ENCODE results near the gene SUPT4H1. TPM values are rescaled to one million over a fixed set of nuclear protein-coding genes. Genes with fewer than 3 reads are reported as not detected.

SUPT4H1 gene
- total and polyA plus RNA-seq, 5 donors: 51.9 to 69.3 (median 63.2) TPM

DNA sequence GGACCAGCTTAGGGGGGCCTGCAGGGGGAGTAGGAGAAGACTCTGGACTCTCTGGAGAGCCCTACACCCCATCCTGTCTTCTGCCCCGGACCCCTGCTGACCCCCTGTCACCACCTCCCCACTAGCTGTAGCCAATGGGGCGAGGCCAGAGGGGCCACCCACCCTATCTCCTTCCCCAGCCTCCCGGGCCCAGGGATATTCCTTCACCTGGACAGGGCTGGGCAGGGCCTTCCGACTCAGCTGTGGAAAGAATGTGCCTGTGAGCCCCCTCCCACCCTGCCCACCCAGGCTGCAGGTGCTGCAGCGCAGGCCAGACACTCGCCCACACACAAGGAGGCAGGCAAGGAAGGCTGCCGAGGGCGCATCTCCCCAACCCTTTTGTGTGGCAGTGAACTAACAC lies 46.4 kb downstream of the SUPT4H1 start:
- H3K4me3 ChIP-seq (ENCODE audit: low read length): no peak overlapping the region
- intact Hi-C loops (cut with DNase I): loop anchor here in 1 of 4 donors (10.0 kb wide), 1 partner anchor 139 kb away; no protein-coding TSS in a partner anchor

DNA sequence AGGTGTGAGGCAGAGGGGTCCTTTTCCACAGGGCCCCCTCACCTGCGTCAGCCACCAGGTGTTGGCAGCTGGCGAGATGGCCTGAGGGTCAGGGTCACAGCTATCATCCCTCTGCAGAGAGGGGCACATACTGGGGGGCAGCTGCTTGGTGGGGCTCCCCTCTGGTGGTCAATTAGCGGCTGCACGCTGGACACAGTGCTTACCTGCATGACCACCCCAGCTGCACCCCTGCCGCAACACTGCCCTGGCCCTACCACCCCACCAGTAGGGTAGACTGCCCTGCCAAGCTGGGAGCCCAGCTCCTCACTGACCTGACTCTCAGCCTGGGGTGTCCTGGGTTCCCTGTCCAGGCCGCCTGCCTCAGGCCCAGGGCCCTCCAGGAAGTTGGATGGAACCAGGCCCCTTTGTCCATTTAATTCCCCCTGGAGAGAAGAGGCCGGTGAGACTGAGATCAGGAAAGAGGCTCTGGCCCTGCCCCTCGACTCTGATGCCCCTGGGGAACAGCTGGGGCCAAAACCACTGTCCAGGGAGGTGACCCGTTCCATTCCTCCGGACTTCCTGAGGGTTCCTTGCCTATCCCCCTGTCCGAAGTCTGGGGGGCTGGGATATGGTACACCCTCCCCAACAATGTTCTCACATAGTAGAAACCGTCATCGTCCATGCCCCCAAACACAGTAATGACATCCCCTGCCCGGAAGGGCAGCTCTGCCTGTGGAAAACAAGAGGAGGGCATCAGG lies 47.1 kb downstream of the SUPT4H1 start:
- DNase-seq (no peak), ATAC-seq (peak in 1 of 2 donors; percentile 12)
- H3K4me1 ChIP-seq (ENCODE audit: control insufficient read depth, insufficient read depth, low read length): no peaks in the 10 kb centered on the region
- intact Hi-C loops (cut with DNase I): loop anchor here in 1 of 4 donors (10.0 kb wide), 1 partner anchor 140 kb away; no protein-coding TSS in a partner anchor
- H3K4me3 ChIP-seq (ENCODE audit: low read length): no peak overlapping the region
- H3K9me3 ChIP-seq (ENCODE audit: control insufficient read depth, low read length): no peaks in the 10 kb centered on the region
- H3K27ac ChIP-seq (ENCODE audit: low read length): no peak overlapping the region
- WGBS: 76% methylated on average over 14 of the region's 14 CpGs
- H3K27me3 ChIP-seq (ENCODE audit: control insufficient read depth, insufficient read depth): no peaks in the 10 kb centered on the region

More for the DNA sequence above, 46.4 kb downstream of the SUPT4H1 start:
- no peak for DNase-seq
- ATAC-seq: no peak
- Histone ChIP-seq H3K9me3 (ENCODE audit: control insufficient read depth, low read length) (no peaks in the 10 kb centered on the region), H3K27me3 (ENCODE audit: control insufficient read depth, insufficient read depth) (no peaks in the 10 kb centered on the region), H3K4me1 (ENCODE audit: control insufficient read depth, insufficient read depth, low read length) (no peaks in the 10 kb centered on the region), H3K27ac (ENCODE audit: low read length) (no peak overlapping the region)
- WGBS: 76% methylated on average over 8 of the region's 8 CpGs

GRCh38 chr17:58303971-58304749 lies 47.8 kb downstream of the SUPT4H1 start:
- H3K27ac ChIP-seq (ENCODE audit: low read length): no peak overlapping the region
- 39% methylated on average over 10 of the region's 10 CpGs for whole genome bisulfite sequencing
- H3K27me3 ChIP-seq (ENCODE audit: control insufficient read depth, insufficient read depth): no peaks in the 10 kb centered on the region
- H3K4me1 ChIP-seq (ENCODE audit: control insufficient read depth, insufficient read depth, low read length): no peaks in the 10 kb centered on the region
- ATAC-seq (peak; percentile 37 to 63), DNase-seq (no peak)
- H3K9me3 ChIP-seq (ENCODE audit: control insufficient read depth, low read length): no peaks in the 10 kb centered on the region
- H3K4me3 ChIP-seq (ENCODE audit: low read length): no peak overlapping the region
- intact Hi-C loops (cut with DNase I): loop anchor here in 1 of 4 donors (10.0 kb wide), 1 partner anchor 141 kb away; no protein-coding TSS in a partner anchor

DNA sequence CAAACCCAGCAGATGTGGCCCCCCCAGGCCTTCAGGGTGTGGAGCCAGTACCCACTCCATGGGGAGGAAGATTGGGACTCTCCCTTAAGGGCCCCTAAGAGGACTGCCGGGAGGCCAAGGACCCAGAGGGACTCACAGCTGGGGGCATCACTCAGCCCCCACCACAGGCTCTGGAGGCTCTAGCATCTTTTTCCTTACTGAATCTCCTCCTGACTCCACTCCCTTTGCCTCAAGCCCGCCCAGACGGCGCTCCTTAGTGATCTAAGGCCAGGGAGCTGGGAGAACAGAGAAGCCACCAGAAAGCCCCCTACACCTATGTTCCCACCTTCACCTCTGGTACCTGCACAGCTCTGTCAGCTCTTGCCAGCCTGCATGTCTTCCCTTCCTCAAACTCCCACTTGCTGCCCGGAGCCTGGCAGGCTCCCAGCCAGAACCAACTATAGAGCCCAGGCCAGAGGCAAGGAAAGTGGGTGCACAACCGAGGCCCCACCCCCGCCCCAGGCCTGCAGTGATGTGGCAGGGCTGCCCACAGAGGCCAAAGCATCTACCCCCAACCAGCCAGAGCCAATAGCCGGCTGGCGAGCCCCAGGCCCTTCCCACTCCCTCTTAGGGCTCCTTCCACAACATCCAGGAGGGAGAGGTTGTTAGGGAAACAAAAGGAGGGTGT lies 48.9 kb downstream of the SUPT4H1 start:
- 70% methylated on average over 9 of the region's 9 CpGs for WGBS
- intact Hi-C loops (cut with DNase I): loop anchor here in 1 of 4 donors (10.0 kb wide), 1 partner anchor 142 kb away; no protein-coding TSS in a partner anchor
- Histone ChIP-seq H3K27ac (ENCODE audit: low read length) (no peak overlapping the region), H3K4me1 (ENCODE audit: control insufficient read depth, insufficient read depth, low read length) (no peaks in the 10 kb centered on the region), H3K9me3 (ENCODE audit: control insufficient read depth, low read length) (no peaks in the 10 kb centered on the region), H3K4me3 (ENCODE audit: low read length) (no peak overlapping the region), H3K27me3 (ENCODE audit: control insufficient read depth, insufficient read depth) (no peaks in the 10 kb centered on the region)
- ATAC-seq: no peak
- no peak for DNase-seq

DNA sequence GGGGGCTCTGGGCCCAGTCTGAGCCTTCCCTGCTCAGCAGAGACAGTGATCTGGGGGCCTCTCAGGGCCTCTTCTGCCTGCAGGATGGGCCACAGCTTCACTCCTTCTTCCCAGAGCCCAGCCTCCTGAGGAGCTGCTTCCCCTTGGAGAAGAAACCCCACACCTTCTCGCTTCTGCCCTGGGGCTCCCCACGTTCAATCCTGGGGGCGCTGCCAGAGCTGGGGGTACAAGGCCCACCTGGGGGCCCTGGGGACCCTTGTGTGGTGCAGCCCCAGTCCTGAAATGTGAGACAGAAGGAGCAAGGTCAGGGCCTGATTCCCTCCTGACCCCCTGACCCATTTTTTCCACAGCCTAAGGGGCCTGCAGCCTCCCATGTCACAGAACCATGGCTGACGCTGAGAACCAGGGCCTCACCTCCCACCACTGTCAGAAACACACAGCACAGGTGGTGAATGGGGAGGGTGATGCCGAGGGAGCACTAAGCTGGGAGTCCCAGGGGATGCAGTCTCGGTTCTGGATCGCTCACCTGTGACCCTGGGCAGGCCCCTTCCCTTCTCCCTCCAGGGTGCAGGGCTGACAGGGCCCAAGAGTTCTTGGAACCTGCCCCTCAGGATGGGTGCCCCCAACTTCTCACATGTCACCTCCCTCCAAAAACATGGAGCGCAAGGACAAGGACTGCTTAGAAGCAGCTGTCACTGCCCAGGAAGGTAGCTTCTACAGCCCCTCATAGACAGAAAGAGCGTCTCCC lies 49.7 kb downstream of the SUPT4H1 start:
- no peak overlapping the region for H3K4me3 ChIP-seq (ENCODE audit: low read length)
- no peaks in the 10 kb centered on the region for H3K27me3 ChIP-seq (ENCODE audit: control insufficient read depth, insufficient read depth)
- ATAC-seq: no peak
- no peak overlapping the region for H3K27ac ChIP-seq (ENCODE audit: low read length)
- H3K9me3 ChIP-seq (ENCODE audit: control insufficient read depth, low read length): no peaks in the 10 kb centered on the region
- 86% methylated on average over 9 of the region's 9 CpGs for WGBS
- no peak for DNase-seq
- H3K4me1 ChIP-seq (ENCODE audit: control insufficient read depth, insufficient read depth, low read length): no peaks in the 10 kb centered on the region
- intact Hi-C loops (cut with DNase I): loop anchor here in 1 of 4 donors (10.0 kb wide), 1 partner anchor 142 kb away; no protein-coding TSS in a partner anchor

- Histone ChIP-seq H3K27ac (ENCODE audit: low read length) (no peak overlapping the region), H3K27me3 (ENCODE audit: control insufficient read depth, insufficient read depth) (no peaks in the 10 kb centered on the region), H3K4me3 (ENCODE audit: low read length) (no peak overlapping the region), H3K4me1 (ENCODE audit: control insufficient read depth, insufficient read depth, low read length) (no peaks in the 10 kb centered on the region), H3K9me3 (ENCODE audit: control insufficient read depth, low read length) (no peaks in the 10 kb centered on the region)
- intact Hi-C loops (cut with DNase I): loop anchor here in 1 of 4 donors (10.0 kb wide), 1 partner anchor 143 kb away; no protein-coding TSS in a partner anchor
- no peak for DNase-seq
- WGBS: 82% methylated on average over 16 of the region's 16 CpGs
- no peak for ATAC-seq
Measured at GRCh38 chr17:58301504-58302150, 50.4 kb downstream of the SUPT4H1 start.

- H3K9me3 ChIP-seq (ENCODE audit: control insufficient read depth, low read length): no peaks in the 10 kb centered on the region
- H3K27ac ChIP-seq (ENCODE audit: low read length): no peak overlapping the region
- WGBS: 81% methylated on average over 6 of the region's 6 CpGs
- H3K4me3 ChIP-seq (ENCODE audit: low read length): no peak overlapping the region
- ATAC-seq: no peak
- H3K27me3 ChIP-seq (ENCODE audit: control insufficient read depth, insufficient read depth): no peaks in the 10 kb centered on the region
- intact Hi-C loops (cut with DNase I): loop anchor here in 1 of 4 donors (10.0 kb wide), 1 partner anchor 144 kb away; no protein-coding TSS in a partner anchor
- DNase-seq: no peak
- H3K4me1 ChIP-seq (ENCODE audit: control insufficient read depth, insufficient read depth, low read length): no peaks in the 10 kb centered on the region
Measured at GRCh38 chr17:58300336-58300735, 51.7 kb downstream of the SUPT4H1 start.

Small RNA genes lying within 50 kb of the gene (microRNA-seq; reads per million reads assigned to microRNA genes)
- gene MIR4736: 0 reads per million in 2 donors

Other genes with a start within 250 kb of the SUPT4H1 start
- not detected for gene OR4D1, start 203.8 kb downstream of the SUPT4H1 start, total RNA-seq
- gene OR4D1, start 203.8 kb downstream of the SUPT4H1 start, polyA plus RNA-seq: not detected
- gene OR4D2, start 185.2 kb downstream of the SUPT4H1 start, total RNA-seq: not detected
- gene OR4D2, start 185.2 kb downstream of the SUPT4H1 start, polyA plus RNA-seq: not detected
- not detected for gene EPX, start 159.5 kb downstream of the SUPT4H1 start, total RNA-seq
- not detected for gene EPX, start 159.5 kb downstream of the SUPT4H1 start, polyA plus RNA-seq
- gene MKS1, start 132.9 kb downstream of the SUPT4H1 start, total RNA-seq: 10 to 100 TPM in 1 of 4 donors, 1 to 10 TPM in 3; 5.6 to 11.4 (median 7.2) TPM
- gene MKS1, start 132.9 kb downstream of the SUPT4H1 start, polyA plus RNA-seq: 5.9 TPM
- not detected for gene LPO, start 113.6 kb downstream of the SUPT4H1 start, total RNA-seq
- gene LPO, start 113.6 kb downstream of the SUPT4H1 start, polyA plus RNA-seq: 0.29 TPM
- under 1 TPM; 0.06 to 0.50 (median 0.23) TPM for gene MPO, start 71.3 kb downstream of the SUPT4H1 start, total RNA-seq
- gene MPO, start 71.3 kb downstream of the SUPT4H1 start, polyA plus RNA-seq: 0.07 TPM
- gene TSPOAP1, start 23.4 kb downstream of the SUPT4H1 start, total RNA-seq: 10 to 100 TPM in 3 of 4 donors, 1 to 10 TPM in 1; 7.0 to 21.5 (median 19.2) TPM
- gene TSPOAP1, start 23.4 kb downstream of the SUPT4H1 start, polyA plus RNA-seq: 13.0 TPM
- gene RNF43, start 65.3 kb upstream of the SUPT4H1 start, total RNA-seq: 1 to 10 TPM; 2.0 to 8.1 (median 4.3) TPM
- gene RNF43, start 65.3 kb upstream of the SUPT4H1 start, polyA plus RNA-seq: 3.7 TPM
- under 1 TPM in 3 of 4 donors, not detected in 1; 0.06 to 0.23 (median 0.08) TPM for gene HSF5, start 136.2 kb upstream of the SUPT4H1 start, total RNA-seq
- 0.02 TPM for gene HSF5, start 136.2 kb upstream of the SUPT4H1 start, polyA plus RNA-seq
- gene MTMR4, start 162.4 kb upstream of the SUPT4H1 start, total RNA-seq: 10 to 100 TPM; 11.5 to 26.5 (median 23.5) TPM
- 8.5 TPM for gene MTMR4, start 162.4 kb upstream of the SUPT4H1 start, polyA plus RNA-seq